Ovary (tissue), 9 donors: ENCODE data around the gene AMBRA1. TPM values are rescaled to one million over a fixed set of nuclear protein-coding genes. Genes with fewer than 3 reads are reported as not detected.
A peak's percentile ranks its signal among the peaks of the same experiment; 100 is the strongest.

ENCODE experiments used
- DNase-seq, 5 donors: peaks; one replicate each; pipeline ENCODE4 v3.0.0-alpha.2; 2019 to 2020
- H3K27ac ChIP-seq, 2 donors: fragments of 200-600 bp; one replicate each; pipeline versions ENCODE4 v1.5.1 to v1.8.0; 2019 to 2022
- H3K27me3 ChIP-seq: fragments of 200-600 bp; one replicate; pipeline ENCODE4 v1.8.0; 2022
- H3K36me3 ChIP-seq: fragments of 200-600 bp; sonication (generic); one replicate; pipeline ENCODE4 v1.5.1; 2019
- H3K4me1 ChIP-seq: one replicate; pipeline ENCODE4 v1.8.1; 2013; ENCODE audit warnings: mild to moderate bottlenecking, moderate library complexity; ENCODE audit not compliant: insufficient read depth
- H3K4me3 ChIP-seq: fragments of 200-600 bp; sonication (generic); one replicate; pipeline ENCODE4 v1.5.1; 2017
- H3K9me3 ChIP-seq, 2 donors: fragments of 200-600 bp in 1 of 2; sonication (generic) in 1 of 2; one replicate each; pipeline versions ENCODE4 v1.5.1 to v1.8.1; 2013 to 2019; ENCODE audit warnings: mild to moderate bottlenecking in 1 of 2, moderate library complexity in 1 of 2
- EP300 ChIP-seq: sonication (generic); formaldehyde crosslinking; IDR thresholded peaks from one replicate; pipeline ENCODE4 v1.6.1; 2017; ENCODE audit warnings: antibody characterized with exemption
- POLR2A ChIP-seq: fragments of 450-650 bp; IDR thresholded peaks from one replicate; pipeline ENCODE4 v1.6.1; 2017; ENCODE audit warnings: antibody characterized with exemption, mild to moderate bottlenecking, moderate library complexity
- WGBS, 3 donors: extraction: QIAGEN DNeasy Blood & Tissue Kit in 1 of 3; methylation state at CpG; one replicate each; pipeline versions ENCODE4 v1.1.5 to v1.1.7; 2013 to 2017; 5-methylcytosine and 5-hydroxymethylcytosine counted together
- intact Hi-C, 4 donors: fragments of 100-400 bp; cut with DNase I; formaldehyde crosslinking; loops; one replicate each; pipeline versions ENCODE4 v1.11.0 to v1.15.1; 2022 to 2023
- polyA plus RNA-seq, 2 donors: library from polyadenylated mRNA; stranded (reverse); fragments of 200-250 nt in 1 of 2; fragments of 350-450 nt in 1 of 2; fragmentation: Illumina TruSeq in 1 of 2; extraction: RNeasy Lipid Tissue Mini Kit (QIAGEN cat#74804) in 1 of 2; gene quantifications; one replicate each; pipeline ENCODE4 v1.2.3, GENCODE V29; 2013 to 2014
- total RNA-seq, 7 donors: library from RNA; depleted of rRNA in 2 of 7; stranded (reverse); fragments of >200 nt in 2 of 7; fragmentation: NEBNext Ultra II Directional in 3 of 7; extraction: Animal tissue kit (Norgen Biotek cat#: 25700) in 3 of 7; gene quantifications; one replicate each; pipeline versions ENCODE4 v1.1.0 to v1.2.4, GENCODE V29; 2016 to 2023
- TF ChIP-seq, protein P1 (sequence below), 3 donors: fragments of 450-650 bp in 2 of 3; fragments of 200-600 bp in 1 of 3; IDR thresholded peaks; one replicate each; pipeline versions ENCODE4 v1.5.1 to v1.8.0; 2016 to 2022; ENCODE audit warnings: antibody characterized with exemption in 3 of 3, mild to moderate bottlenecking in 1 of 3
- donor health status: DM: no; HTN: no; CAD: no; lungs with moderate emphysema.
- donor health status: DM: no; HTN: no; CAD: no.
- donor health status: Bipolar disorder and iron deficiency.
- donor health status: DM: yes; HTN: yes; CAD: no.
- donor health status: DM: no; HTN: no; CAD: no.
- donor health status: DM: yes; HTN: yes; CAD: no.

AMBRA1 gene
- total and polyA plus RNA-seq, 9 donors = 18.7 to 38.1 (median 30.1) TPM

- Histone ChIP-seq H3K9me3 (no peaks in the 10 kb centered on the region), H3K4me3 (no peak overlapping the region), H3K36me3 (no peaks in the 10 kb centered on the region), H3K27me3 (no peaks in the 10 kb centered on the region), H3K4me1 (no peaks in the 10 kb centered on the region), H3K27ac (no peak overlapping the region)
- TF ChIP-seq, protein P1, sequence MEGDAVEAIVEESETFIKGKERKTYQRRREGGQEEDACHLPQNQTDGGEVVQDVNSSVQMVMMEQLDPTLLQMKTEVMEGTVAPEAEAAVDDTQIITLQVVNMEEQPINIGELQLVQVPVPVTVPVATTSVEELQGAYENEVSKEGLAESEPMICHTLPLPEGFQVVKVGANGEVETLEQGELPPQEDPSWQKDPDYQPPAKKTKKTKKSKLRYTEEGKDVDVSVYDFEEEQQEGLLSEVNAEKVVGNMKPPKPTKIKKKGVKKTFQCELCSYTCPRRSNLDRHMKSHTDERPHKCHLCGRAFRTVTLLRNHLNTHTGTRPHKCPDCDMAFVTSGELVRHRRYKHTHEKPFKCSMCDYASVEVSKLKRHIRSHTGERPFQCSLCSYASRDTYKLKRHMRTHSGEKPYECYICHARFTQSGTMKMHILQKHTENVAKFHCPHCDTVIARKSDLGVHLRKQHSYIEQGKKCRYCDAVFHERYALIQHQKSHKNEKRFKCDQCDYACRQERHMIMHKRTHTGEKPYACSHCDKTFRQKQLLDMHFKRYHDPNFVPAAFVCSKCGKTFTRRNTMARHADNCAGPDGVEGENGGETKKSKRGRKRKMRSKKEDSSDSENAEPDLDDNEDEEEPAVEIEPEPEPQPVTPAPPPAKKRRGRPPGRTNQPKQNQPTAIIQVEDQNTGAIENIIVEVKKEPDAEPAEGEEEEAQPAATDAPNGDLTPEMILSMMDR (IDR thresholded peaks at IDR 0.05) = peak; percentile 54 to 79 (median 72)
- TF ChIP-seq POLR2A (no peak), EP300 (no peak)
- peak; percentile 45 to 65 (median 62) for DNase-seq
- intact Hi-C loops = loop anchor here in 3 of 4 donors (2.0 to 5.0 kb wide), 2 partner anchors 149 to 150 kb away; no protein-coding TSS in a partner anchor
- WGBS, 3 donors = 54 to 61% (median 59%) methylated on average over 5 of the region's 5 CpGs
These were observed 56.1 kb downstream of the AMBRA1 start for GRCh38 chr11:46537537-46538295.

GRCh38 chr11:46537121-46537520 lies 56.7 kb downstream of the AMBRA1 start:
- 54 to 71% (median 63%) methylated on average over 2 of the region's 2 CpGs for WGBS, 3 donors
- no peaks in the 10 kb centered on the region for H3K36me3 ChIP-seq
- H3K4me3 ChIP-seq = no peak overlapping the region
- H3K27me3 ChIP-seq = no peaks in the 10 kb centered on the region
- no peak for TF ChIP-seq EP300
- TF ChIP-seq POLR2A = no peak
- TF ChIP-seq, protein P1 (IDR thresholded peaks at IDR 0.05) = no peak
- no peak for DNase-seq
- no peaks in the 10 kb centered on the region for H3K9me3 ChIP-seq
- H3K4me1 ChIP-seq = no peaks in the 10 kb centered on the region
- intact Hi-C loops = loop anchor here in 2 of 4 donors (5.0 kb wide), 1 partner anchor 150 kb away; no protein-coding TSS in a partner anchor
- H3K27ac ChIP-seq = no peak overlapping the region

DNA sequence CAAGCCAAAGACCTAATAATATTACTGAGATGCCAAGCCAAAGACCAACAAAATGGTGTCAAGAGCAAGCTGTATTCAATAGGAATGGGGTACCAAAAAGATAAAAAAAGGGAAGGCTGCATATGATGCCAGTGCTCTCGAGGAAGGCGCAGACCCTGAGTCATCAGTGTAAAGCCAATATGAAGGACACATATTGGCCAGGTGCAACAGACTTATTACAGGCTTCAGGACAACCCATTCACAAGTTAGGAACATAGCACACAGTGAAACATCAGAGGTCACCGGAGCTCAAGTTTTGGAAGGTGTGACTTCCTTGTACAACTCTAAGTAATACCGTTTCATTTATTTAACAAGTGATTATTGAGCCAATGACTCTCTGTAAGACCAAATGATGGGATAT lies 58.1 kb downstream of the AMBRA1 start:
- Histone ChIP-seq H3K4me1 (no peaks in the 10 kb centered on the region), H3K27ac (no peak overlapping the region), H3K36me3 (no peaks in the 10 kb centered on the region), H3K27me3 (no peaks in the 10 kb centered on the region), H3K4me3 (no peak overlapping the region), H3K9me3 (no peaks in the 10 kb centered on the region)
- intact Hi-C loops = loop anchor here in 2 of 4 donors (5.0 kb wide), 1 partner anchor 148 kb away; no protein-coding TSS in a partner anchor
- WGBS, 3 donors = 91 to 94% (median 91%) methylated on average over 4 of the region's 4 CpGs
- no peak for DNase-seq
- TF ChIP-seq EP300 (no peak), POLR2A (no peak)
- TF ChIP-seq, protein P1 (IDR thresholded peaks at IDR 0.05) = no peak

DNA sequence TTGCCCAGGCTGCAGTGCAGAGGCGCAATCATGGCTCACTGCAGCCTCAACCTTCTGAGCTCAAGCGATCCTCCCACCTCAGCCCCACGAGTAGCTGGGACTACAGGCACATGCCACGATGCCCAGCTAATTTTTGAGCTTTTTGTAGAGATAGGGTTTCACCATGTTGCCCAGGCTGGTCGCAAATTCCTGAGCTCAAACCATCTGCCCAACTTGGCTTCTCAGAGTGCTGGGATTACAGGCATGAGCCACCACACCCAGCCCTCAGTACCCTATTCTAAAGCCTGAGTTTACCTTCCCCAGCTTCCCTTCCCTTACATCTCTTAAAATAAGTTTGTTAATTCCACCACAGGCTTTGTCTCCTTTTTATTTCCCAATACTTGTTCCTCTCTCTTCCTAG lies 59.1 kb downstream of the AMBRA1 start:
- Histone ChIP-seq H3K36me3 (no peaks in the 10 kb centered on the region), H3K9me3 (no peaks in the 10 kb centered on the region), H3K4me1 (peaks cover 2% of the 10 kb centered on the region), H3K27ac (no peak overlapping the region), H3K27me3 (no peaks in the 10 kb centered on the region), H3K4me3 (no peak overlapping the region)
- WGBS, 3 donors = 85 to 89% (median 87%) methylated on average over 5 of the region's 5 CpGs
- DNase-seq = no peak
- intact Hi-C loops = loop anchor here in 2 of 4 donors (5.0 kb wide), 1 partner anchor 147 kb away; no protein-coding TSS in a partner anchor
- TF ChIP-seq POLR2A = no peak
- TF ChIP-seq EP300 = no peak
- TF ChIP-seq, protein P1 (IDR thresholded peaks at IDR 0.05) = no peak
